OCI-LY7 (cell line): Measurements from ENCODE around the gene DISC1.

Experiments used
- CTCF ChIP-seq: fragments of 200-600 bp; sonication (generic); conservative IDR thresholded peaks from 2 replicates; pipeline ENCODE4 v1.5.1; 2014; ENCODE audit warnings: mild to moderate bottlenecking, antibody characterized with exemption, low read length, moderate library complexity, mixed read lengths
- EZH2phosphoT487 ChIP-seq: fragments of 200-600 bp; sonication (generic); IDR thresholded peaks from 2 replicates; pipeline ENCODE4 v1.6.1; 2018; ENCODE audit warnings: low read depth, borderline replicate concordance, mild to moderate bottlenecking, mixed run types, antibody characterized with exemption, low read length, moderate library complexity, mixed read lengths

GRCh38 chr1:231896806-231897205 is 270.2 kb downstream of the DISC1 start:
- no peak for TF ChIP-seq CTCF
- no peak for TF ChIP-seq EZH2phosphoT487
